Coronary artery (tissue), 2 donors: Measurements from ENCODE around the gene SLC25A43.
"Not testable (repeated sequence)": the region's sequence is repeated elsewhere in the genome, so short reads cannot be mapped to it uniquely, and the experiment has no call there.

Source experiments
- DNase-seq: peaks from one replicate; pipeline ENCODE4 v3.0.0-alpha.2; 2017; ENCODE audit warnings: low spot score
- H3K27ac ChIP-seq, 2 donors: fragments of 200-600 bp; sonication (generic); one replicate each; pipeline ENCODE4 v1.5.1; 2016 to 2019
- H3K4me3 ChIP-seq: fragments of 200-600 bp; sonication (generic); 2 replicates; pipeline ENCODE4 v1.5.1; 2016; ENCODE audit warnings: mild to moderate bottlenecking, moderate library complexity
- CTCF ChIP-seq: fragments of 200-600 bp; sonication (generic); IDR thresholded peaks from one replicate; pipeline ENCODE4 v1.5.1; 2019; ENCODE audit warnings: antibody characterized with exemption

Gene SLC25A43

GRCh38 chrX:119478504-119478903, 79.4 kb downstream of the SLC25A43 start:
- Histone ChIP-seq H3K27ac (no peak overlapping the region), H3K4me3 (no peak overlapping the region)
- DNase-seq: no peak
- no peak for TF ChIP-seq CTCF

GRCh38 chrX:119479845-119480244, 80.7 kb downstream of the SLC25A43 start:
- no peak for DNase-seq
- Histone ChIP-seq H3K4me3 (no peak overlapping the region), H3K27ac (no peak overlapping the region)
- TF ChIP-seq CTCF: no peak

- TF ChIP-seq CTCF: no peak
- H3K27ac ChIP-seq: no peak overlapping the region
- no peak for DNase-seq
- H3K4me3 ChIP-seq: no peak overlapping the region
These were observed 82.2 kb downstream of the SLC25A43 start for GRCh38 chrX:119481323-119481801.

GRCh38 chrX:119482041-119482440, 82.9 kb downstream of the SLC25A43 start:
- peak overlapping the region; percentile 67 for H3K4me3 ChIP-seq
- H3K27ac ChIP-seq: peak overlapping the region in 1 of 2 donors; percentile 65
- DNase-seq: no peak
- no peak for TF ChIP-seq CTCF

- TF ChIP-seq CTCF: no peak
- DNase-seq: peak; percentile 72
- peak overlapping the region; percentile 67 for H3K4me3 ChIP-seq
- peak overlapping the region in 1 of 2 donors; percentile 65 for H3K27ac ChIP-seq
These were observed 83.6 kb downstream of the SLC25A43 start for GRCh38 chrX:119482481-119483480.

GRCh38 chrX:119486745-119487144, 87.6 kb downstream of the SLC25A43 start:
- Histone ChIP-seq H3K4me3 (no peak overlapping the region), H3K27ac (no peak overlapping the region)
- TF ChIP-seq CTCF: no peak
- no peak for DNase-seq

GRCh38 chrX:119487766-119488165, 88.6 kb downstream of the SLC25A43 start:
- H3K27ac ChIP-seq, DNase-seq, H3K4me3 ChIP-seq: not testable (repeated sequence)
